Ramos (cell line): ENCODE results near the gene PML.

Source experiments
- in situ Hi-C: fragments of 300-500 bp; cut with MboI; formaldehyde crosslinking; loops from one replicate; pipeline ENCODE4 v1.14.3; 2022; ENCODE audit warnings: low sequenced_read_pairs; ENCODE audit not compliant: unreplicated experiment

Gene PML

GRCh38 chr15:73984208-73984979 lies 10.1 kb upstream of the PML start:
- in situ Hi-C loops = no loop called here

GRCh38 chr15:73985101-73985873 lies 9.2 kb upstream of the PML start:
- in situ Hi-C loops = no loop called here

DNA sequence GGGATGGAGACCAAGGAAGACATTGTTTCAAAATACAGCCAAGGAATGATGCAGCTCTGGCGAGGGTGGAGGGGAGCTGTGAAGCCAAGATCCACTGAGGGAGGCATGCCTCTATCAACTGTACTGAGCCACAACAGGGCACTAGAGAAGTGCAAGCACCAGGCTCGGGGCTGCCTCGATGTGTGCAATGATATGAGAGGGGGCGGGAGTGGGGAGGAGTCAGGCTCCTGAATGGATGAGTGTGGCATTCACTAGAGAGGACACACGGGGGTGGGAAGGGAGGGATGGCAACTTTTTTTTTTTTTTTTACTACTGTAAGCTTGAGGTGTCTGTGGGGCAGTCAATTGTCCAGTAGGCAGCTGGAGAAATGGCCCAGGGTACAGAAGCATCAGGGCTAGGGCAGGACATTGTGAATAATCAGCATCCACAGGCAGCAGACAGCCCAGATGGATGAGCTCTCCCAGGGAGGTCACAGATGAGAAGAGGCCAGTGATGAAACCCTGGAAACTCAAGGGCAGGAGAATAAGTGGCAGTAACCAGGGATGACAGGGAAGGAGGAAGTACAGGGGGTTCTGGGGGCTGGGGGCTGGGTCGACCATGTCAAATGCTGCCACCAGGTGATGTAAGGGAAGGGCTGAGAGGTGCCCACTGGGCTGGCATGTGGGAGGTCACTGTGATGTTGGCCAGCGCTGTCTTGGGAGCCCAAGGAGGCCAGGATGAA lies 8.3 kb upstream of the PML start:
- in situ Hi-C loops = no loop called here

- in situ Hi-C loops = no loop called here
These were observed 7.8 kb upstream of the PML start for GRCh38 chr15:73986776-73987056.

- in situ Hi-C loops = no loop called here
These were observed 7.3 kb upstream of the PML start for GRCh38 chr15:73987250-73987649.

DNA sequence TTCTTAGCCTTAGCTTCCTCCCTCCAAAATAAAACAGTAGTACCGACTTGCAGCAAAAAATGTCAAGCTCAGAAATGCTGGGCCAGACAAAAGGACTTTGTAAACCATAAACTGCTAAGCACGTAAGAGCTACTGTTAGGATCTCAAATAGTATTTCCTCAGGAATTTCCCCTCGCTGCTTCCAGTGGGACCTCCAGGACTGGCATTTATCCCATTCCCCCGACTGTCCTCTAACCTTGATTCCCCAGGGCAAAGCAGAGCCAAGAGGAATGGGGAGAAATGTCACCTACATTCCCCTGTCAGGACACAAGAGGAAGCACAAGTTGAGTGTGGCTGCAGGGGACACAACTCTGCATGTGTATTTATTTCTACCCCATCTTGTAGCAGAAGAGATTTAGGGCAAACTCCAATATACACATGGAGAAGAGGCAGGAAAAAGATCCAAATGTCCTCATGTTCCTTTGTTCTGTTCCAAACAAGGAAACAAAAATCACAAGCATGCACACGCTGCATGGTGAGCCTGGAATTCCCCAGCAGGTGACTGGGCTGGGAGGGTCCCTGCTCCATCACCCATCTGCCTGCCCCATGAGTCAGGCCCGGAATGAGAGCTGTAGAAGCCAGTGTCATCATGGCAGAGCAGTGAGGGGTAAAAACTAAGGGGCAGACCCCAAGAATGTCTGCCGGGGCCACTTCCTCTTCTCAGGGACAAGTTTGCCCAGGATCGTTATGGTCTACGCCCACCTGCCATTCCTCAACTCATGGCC lies 6.7 kb upstream of the PML start:
- in situ Hi-C loops = no loop called here

GRCh38 chr15:73988445-73988969 lies 6.0 kb upstream of the PML start:
- in situ Hi-C loops = no loop called here

- in situ Hi-C loops = no loop called here
These were observed 5.3 kb upstream of the PML start for GRCh38 chr15:73989001-73989798.

- in situ Hi-C loops = no loop called here
These were observed 4.1 kb upstream of the PML start for GRCh38 chr15:73990250-73991005.

GRCh38 chr15:73991260-73991659 lies 3.3 kb upstream of the PML start:
- in situ Hi-C loops = no loop called here

- in situ Hi-C loops = no loop called here
These were observed 2.6 kb upstream of the PML start, which contains the start of gene STOML1 for GRCh38 chr15:73991726-73992593. Gene STOML1, minus strand, starts transcription at chr15:73992295. Its CDS starts 72 bp downstream, at chr15:73992223.

DNA sequence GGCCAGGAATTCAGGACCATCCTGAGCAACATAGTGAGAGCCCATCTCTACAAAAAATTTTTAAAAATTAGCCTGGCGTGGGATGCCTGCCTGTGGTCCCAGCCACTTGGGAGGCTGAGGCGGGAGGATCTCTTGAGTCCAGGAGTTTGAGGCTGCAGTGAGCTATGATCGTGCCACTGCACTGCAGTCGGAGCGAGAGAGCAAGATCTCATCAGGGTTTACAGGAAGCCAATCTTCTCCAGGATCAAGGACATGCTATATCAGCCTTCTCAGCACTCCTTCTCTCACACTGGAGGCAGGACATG lies 2.0 kb upstream of the PML start:
- in situ Hi-C loops = no loop called here

DNA sequence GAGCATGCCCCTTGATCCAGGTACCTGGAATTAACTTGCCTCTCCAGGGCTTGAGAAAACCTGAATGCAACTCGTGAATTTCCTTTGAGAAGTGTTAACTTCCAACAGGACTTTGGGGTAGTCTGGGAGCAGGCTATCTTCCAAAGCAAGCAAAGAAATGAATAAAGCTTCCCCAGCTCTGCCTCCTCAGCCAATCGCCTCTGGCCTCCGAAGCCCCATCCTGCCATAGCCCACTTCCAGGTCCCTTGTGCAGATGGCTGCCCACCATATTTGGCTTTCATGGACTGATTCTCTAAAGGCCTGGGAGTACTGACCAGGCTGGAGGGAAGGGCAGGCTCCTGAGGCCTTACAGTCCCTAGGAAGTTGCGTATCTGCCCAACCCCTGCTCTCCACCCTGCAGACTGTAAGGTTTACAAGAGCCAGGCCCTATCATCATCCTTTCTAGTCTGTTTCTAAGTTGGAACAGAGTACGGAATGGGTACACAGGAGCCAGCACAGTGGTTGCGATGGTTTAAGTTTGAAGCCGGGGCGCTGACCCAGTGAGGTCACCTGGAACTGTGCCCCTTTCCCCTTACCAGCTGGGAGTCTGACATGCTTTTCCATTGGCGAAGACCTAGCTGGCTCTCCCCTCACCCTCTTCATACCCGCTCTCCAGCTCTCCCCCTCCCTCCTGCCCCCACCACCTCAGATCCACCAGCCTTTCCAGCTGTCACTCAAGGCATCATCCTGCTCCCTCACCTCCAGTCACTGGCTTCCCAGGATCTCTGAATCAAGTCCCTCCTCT lies 1.1 kb upstream of the PML start:
- in situ Hi-C loops = no loop called here

- in situ Hi-C loops = no loop called here
These were observed 551 bp downstream of the PML start for GRCh38 chr15:73994912-73995622.

- in situ Hi-C loops = no loop called here
These were observed 1.8 kb downstream of the PML start for GRCh38 chr15:73996267-73996666.

GRCh38 chr15:73996939-73997338 lies 2.4 kb downstream of the PML start:
- in situ Hi-C loops = no loop called here

- in situ Hi-C loops = no loop called here
These were observed 3.5 kb downstream of the PML start for GRCh38 chr15:73997986-73998385.
